CD4-positive, alpha-beta T cell treated with Interleukin-2 at 100 ng/mL for 4 hours (primary cell): Measurements from ENCODE around the gene TUBB4B.
"Not testable (repeated sequence)": the region's sequence is repeated elsewhere in the genome, so short reads cannot be mapped to it uniquely, and the experiment has no call there.

ENCODE experiments used
- DNase-seq: peaks from one replicate; pipeline ENCODE4 v3.0.0-alpha.2; 2020; ENCODE audit warnings: low spot score

The TUBB4B gene

DNA sequence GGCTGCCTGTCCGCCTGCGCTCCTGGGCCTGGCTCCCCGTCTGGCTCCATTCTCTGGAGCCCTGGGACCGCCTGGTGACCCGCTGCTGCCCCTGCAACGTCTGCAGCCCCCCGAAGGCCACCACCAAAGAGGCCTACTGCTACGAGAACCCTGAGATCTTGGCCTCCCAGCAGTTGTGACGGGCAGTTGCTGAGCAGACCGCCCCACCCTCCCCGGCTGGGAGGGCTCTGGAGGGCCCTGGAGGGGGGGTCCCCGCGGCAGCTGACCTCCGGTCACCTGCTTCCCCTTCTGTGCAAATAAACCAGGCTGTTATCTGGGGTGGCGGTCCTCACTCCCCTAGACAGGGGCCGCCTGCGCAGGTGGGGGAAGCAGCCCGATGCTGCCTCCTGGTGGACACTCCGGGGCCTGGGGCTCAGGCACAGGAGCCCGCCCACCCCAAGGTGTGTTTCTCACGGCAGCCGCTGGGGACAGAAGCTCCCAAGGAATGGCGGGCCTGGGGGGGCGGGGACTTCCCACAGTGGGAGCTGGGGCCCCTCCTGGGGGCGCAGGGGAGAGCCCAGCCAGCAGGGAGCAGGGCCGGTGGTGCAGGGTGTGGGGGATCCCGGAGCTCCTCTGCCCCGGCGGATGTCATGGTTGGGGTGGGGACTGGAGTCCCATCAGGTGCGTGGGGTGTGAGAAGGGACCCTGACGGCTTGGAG lies 4.7 kb upstream of the TUBB4B start:
- DNase-seq, result peak; percentile 89

DNA sequence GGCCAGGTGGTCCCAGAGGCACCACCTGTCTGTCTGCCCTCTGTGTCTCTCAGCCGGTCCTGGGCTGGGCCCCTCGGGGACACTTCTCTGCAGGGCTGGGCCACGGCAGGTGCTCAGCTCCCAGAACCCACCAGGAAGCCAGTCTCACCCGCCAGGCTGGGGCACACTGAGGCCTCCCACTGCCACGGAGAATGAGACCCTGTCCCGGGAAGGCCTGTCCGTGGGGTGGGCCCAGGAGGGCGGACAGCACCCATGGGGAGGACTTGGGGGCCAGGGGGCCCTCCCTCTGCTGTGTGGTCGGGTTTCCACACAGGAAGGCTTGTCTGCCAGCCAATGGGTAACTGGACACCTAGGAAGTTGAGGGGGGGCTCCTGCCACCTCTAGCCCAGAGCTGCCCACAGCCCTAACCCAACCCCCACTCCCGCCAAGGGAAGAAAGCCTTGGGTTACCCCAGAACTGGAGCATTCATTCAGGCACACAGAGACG lies 4.1 kb upstream of the TUBB4B start:
- DNase-seq, result no peak

DNA sequence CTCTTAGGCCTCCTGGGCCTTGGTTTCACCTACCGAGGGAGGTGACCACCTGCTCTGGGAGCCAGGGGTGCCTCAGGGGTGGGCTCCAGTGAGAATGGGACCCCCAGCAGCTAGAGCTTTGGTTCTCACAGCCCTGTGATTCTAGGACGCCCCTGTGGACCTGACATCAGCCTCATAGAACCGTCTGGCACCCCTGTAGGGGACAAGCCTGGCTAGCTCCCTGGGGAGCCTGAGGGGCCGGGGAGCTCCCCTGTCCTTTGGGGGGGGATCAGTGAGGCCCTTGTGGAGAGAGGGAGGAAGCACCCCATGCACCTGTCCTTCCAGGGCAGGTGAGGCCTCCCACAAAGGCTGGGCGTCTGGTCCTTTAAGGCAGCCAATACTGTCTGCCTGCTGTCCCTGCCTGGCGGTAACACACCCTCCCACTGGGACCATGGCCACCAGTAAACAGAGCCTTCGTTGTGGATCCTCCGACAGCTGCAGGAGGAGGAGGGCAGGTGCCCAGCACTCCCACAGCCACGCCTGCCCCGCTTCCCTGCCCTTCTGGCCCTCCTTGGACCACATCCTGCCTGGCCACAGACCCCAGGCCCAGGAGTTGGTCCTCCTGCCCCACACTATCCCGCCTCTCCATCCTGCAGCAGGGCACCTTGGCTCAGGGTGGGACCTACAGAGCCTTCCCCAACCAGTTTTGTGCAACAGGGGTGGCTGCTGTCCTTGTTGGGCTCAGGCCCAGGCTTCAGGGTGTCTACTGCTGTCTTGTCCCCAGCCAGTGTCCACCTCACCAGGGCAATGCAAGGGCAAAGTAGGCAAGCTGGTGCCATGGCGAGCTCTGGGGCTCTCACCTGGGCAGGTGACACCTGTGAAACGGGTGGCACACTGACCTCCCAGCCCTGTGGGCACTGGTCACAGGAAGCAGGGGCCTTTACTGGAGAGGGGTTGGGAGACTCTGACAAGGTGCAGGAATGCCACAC lies 3.0 kb upstream of the TUBB4B start:
- no peak for DNase-seq

DNA sequence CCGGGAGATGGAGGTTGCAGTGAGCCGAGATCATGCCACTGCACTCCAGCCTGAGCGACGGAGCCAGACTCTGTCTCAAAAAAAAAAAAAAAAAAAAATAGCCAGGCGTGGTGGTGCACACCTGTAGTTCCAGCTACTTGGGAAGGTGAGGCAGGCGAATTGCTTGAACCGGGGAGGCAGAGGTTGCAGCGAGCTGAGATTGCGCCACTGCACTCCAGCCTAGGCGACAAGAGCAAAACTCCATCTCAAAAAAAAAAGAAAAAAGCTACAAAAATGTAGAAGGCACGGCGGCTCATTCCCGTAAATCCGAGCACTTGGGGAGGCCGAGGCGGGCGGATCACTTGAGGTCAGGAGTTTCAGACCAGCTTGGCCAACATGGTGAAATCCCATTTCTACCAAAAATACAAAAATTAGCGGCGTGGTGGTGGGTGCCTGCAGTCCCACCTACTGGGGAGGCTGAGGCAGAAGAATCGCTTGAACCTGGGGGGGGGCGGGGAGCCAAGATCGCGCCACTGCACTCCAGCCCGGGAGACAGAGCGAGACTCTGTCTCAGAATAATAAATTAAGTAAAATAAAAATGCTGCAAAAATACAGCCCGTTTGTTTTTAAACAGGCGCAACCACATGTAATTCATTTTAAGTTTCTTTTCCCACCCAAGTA lies 1.4 kb upstream of the TUBB4B start:
- not testable (repeated sequence) for DNase-seq

DNA sequence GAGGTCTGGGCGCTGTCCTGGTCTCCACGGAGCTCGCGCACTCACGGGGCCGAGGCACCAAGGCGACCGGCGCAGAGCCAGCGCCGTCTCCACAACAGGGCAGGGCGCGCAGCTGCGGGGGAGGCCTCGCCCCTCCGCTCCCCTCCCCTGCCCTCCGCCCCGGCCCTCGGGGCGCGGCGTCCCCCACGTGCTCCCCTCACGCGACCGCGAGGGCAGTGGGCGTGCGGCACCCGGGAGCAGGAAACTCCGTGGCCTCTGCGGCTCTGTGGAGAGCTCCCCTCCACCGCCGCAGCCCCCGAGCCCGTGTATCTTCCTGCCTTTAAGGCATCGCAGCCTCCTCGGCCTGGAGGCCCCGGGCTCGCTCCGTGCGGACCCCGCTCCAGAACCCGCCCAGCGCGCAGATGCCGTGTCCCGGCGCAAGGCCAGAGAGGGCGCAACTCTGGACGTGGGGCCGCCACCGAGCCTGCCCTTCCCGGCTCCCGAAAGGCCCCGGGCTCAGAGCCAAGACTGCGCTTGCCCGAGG lies 708 bp upstream of the TUBB4B start:
- peak; percentile 66 for DNase-seq

DNA sequence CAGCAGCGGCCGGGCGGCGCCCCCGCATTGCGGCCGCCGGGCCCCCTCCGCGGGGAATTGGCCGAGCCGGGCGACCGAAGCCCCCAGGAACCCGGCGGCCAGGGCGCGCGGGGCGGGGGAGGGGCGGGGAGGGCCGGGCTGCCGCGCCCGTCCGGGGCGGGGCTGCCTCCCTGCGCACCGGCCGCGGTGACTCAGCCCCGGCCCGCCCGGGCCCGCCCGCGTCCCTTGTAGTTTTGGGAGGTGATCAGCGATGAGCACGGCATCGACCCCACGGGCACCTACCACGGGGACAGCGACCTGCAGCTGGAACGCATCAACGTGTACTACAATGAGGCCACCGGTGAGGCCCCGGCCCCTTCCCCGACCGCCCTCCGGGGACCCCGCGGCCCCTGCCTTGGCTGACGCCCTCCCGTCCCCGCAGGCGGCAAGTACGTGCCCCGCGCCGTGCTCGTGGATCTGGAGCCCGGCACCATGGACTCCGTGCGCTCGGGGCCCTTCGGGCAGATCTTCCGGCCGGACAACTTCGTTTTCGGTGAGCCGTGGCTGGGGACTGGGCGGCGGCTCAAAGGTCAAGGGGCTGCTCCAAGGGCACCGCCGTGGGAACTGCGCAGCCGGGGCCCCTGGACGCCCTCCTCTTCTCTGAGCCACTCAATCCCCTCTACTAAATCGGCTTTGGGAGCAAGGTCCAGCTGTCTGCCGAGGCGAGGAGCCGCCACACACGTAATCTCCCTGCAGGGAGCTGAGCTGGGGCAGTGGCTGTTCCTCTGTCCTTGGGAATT lies 592 bp downstream of the TUBB4B start:
- peak; percentile 77 for DNase-seq

DNA sequence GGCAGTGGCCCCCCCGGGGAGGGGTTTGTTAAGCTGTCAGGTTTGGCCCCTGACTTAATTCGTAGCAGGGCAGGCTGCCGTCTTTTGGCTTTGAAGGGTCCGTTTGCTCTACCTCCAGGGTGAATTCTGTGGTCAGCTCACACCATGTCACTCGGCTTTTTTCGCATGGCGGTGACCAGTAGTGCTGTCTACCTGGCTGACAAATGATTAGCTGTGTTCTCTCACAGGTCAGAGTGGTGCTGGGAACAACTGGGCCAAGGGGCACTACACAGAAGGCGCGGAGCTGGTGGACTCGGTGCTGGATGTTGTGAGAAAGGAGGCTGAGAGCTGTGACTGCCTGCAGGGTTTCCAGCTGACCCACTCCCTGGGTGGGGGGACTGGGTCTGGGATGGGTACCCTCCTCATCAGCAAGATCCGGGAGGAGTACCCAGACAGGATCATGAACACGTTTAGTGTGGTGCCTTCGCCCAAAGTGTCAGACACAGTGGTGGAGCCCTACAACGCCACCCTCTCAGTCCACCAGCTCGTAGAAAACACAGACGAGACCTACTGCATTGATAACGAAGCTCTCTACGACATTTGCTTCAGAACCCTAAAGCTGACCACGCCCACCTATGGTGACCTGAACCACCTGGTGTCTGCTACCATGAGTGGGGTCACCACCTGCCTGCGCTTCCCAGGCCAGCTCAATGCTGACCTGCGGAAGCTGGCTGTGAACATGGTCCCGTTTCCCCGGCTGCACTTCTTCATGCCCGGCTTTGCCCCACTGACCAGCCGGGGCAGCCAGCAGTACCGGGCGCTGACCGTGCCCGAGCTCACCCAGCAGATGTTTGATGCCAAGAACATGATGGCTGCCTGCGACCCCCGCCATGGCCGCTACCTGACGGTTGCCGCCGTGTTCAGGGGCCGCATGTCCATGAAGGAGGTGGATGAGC lies 1.4 kb downstream of the TUBB4B start:
- no peak for DNase-seq

DNA sequence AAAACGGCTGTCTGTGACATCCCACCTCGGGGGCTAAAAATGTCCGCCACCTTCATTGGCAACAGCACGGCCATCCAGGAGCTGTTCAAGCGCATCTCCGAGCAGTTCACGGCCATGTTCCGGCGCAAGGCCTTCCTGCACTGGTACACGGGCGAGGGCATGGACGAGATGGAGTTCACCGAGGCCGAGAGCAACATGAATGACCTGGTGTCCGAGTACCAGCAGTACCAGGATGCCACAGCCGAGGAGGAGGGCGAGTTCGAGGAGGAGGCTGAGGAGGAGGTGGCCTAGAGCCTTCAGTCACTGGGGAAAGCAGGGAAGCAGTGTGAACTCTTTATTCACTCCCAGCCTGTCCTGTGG lies 2.2 kb downstream of the TUBB4B start:
- not testable (repeated sequence) for DNase-seq

DNA sequence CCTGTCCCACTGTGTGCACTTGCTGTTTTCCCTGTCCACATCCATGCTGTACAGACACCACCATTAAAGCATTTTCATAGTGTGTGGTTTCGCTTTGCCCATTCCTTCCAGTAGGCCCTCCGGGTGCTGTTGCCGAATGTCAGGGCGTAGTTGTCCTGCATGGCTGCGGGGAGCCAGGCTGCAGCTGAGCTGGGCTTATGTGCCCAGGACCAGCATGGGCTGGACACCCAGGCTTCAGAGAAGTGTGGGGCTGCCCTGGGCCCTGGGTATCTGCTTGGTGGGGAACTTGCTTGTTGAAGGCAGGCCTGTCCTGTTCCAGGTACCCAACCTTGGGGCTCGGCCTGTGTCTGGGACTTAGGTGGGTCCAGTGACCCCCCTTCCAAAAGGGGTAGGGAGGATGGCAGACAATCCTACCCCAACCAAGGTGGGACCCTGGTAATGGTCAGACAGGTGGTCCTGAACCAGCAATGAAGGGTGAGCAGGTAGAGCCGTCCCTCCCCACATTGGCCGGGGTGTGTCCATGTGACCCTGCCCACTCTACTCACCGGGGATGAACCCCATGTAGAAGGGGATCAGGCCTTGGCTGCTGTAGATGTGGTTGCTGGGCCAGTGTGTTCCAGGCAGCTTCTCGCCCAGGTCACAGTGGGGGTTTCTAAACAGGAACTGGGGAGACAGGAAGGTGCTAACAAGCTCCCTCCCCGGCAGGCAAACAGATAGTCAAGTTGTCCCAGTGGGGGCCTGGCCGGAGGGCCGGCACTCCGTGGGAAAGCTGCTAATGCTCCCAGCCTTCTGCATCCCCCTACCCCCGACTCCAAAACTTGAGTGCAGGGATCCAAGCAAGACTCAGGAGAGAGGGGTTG lies 2.8 kb downstream of the TUBB4B start:
- no peak for DNase-seq

DNA sequence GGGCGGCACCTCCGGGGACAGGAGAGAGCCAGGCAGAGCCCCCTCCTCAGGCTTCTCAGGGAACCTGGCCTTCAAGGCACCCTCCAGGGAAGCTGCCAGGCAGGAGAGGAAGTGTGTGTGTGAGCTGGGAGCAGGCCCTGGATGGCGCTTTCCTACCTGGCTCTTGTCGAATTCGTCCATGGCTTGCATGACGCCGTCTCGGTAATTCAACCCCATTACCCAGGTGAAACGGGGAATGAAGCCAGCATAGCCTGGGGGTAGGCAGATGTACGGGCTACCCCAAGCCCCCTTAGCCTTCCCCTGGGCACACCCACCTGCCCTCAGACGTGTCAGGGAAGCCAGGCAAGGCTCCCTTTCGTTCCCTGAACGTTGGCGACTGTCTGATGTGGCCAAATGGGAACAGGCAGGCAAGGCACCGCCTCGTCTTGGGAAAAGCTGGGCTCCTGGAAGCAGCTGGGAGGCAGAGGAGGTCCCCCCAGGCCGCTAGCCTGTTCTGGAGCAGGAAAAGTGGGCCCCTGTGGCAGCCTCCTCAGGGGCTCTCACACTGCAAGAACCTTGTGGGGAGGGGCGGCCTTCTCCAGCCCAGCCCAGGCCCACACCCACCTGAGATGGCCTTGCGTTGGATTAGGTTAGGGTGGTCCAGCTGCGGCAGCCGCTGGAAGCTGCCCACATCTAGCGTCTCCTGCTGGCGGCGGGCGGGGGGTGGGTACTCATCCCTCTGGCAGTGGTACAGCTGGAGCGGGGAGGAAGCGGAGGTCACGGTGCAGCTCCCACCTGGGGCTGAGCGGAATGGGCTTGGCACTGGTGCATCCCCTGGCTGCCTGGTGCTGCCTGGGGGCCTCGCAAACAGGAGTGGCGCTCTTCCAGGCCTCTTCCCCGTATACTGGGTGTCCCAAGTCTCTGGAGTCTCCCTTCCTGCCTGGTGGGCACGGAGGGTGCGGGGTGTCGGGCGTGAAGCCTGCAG lies 3.7 kb downstream of the TUBB4B start:
- no peak for DNase-seq

DNA sequence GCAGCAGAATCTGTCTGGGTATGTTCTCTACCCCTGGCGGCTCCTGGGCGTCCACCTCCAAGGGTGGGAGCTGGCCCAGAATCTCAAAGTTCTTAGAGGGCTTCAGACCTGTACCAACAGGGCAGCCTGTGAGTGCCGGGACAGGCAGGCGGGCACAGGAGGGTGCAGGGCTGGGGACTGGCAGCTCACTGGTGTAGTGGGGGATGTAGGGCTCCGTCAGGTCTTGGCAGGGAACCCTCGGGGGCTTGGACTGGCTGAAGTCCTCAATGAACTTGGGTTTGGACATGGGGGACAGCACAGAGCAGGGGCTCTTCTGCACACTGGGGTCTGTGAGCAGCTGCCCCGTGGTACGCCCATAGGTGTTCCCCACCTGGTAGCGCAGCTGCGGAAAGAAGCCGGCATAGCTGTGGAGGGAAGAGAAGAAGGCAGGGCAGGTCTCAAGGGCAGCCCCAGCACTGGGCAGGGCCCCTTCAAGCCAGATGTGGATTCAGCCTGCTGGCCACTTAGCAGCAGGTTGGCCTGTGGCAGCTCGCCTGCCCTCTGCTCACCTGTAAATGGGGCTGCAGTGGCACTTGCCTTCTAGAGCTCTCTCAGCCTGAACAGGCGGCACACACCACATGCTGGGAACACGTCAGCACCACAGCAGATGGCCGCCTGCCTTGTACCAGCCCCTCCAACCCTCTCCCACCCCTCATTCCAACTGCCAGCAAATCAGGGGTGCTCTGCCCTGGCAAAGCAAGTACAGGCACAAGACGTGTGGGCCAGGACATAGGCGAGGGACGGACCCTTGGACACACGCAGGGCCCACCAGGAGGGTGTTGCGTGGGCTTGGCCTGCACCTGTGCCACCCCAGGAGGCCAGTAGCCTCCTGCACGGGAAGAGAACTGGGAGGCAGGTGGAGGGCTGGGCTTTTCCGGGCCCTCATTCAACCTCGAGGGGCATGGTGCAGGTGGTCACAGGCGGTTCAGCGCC lies 4.6 kb downstream of the TUBB4B start:
- DNase-seq, result no peak

DNA sequence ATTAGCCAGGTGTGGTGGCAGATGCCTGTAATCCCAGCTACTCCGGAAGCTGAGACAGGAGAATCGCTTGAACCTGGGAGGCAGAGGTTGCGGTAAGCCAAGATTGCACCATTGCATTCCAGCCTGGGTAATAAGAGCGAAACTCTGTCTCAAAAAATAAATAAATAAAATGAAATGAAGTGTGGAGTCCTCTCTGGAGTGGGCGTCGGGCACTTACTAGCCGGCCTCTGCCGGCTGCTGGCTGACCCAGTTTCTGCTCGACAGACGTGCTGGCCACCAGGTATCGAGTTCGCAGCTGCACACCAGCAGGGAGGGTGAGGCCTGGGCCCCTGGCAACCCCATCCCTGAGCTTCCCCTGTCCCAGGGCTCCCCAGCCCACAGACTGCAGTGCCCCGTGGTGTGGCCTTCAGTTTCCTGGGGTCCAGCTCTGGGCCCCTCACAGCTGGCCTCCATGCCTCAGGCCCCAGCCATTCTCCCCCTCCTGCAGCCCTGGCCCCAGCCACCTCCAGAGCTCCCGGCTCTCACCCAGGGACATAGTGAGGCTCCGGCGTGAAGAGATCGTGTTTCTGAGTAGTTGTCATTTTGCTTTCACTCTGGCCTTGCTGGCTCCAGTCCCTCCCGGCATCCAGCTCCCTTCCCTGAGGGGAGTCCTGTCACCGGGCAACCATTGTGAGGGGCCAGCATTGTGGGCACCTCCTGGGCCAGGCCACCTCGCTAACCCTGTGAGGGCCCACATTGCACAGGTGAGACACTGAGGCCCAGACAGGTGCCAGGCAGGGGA lies 6.2 kb downstream of the TUBB4B start:
- DNase-seq, result no peak

DNA sequence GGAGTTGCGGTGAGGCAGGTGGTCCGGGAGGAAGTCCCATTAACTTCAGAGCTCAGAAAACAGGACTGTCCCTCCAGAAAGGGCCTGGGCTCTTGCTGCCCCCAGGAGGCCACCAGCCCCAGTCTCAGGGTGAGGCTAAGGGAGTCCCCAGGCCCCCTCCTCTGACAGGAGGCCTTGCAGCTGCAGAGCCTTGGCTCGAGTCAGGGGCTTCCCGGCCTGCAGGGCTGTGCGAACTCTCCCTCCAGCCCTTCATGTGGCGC lies 6.8 kb downstream of the TUBB4B start:
- no peak for DNase-seq

DNA sequence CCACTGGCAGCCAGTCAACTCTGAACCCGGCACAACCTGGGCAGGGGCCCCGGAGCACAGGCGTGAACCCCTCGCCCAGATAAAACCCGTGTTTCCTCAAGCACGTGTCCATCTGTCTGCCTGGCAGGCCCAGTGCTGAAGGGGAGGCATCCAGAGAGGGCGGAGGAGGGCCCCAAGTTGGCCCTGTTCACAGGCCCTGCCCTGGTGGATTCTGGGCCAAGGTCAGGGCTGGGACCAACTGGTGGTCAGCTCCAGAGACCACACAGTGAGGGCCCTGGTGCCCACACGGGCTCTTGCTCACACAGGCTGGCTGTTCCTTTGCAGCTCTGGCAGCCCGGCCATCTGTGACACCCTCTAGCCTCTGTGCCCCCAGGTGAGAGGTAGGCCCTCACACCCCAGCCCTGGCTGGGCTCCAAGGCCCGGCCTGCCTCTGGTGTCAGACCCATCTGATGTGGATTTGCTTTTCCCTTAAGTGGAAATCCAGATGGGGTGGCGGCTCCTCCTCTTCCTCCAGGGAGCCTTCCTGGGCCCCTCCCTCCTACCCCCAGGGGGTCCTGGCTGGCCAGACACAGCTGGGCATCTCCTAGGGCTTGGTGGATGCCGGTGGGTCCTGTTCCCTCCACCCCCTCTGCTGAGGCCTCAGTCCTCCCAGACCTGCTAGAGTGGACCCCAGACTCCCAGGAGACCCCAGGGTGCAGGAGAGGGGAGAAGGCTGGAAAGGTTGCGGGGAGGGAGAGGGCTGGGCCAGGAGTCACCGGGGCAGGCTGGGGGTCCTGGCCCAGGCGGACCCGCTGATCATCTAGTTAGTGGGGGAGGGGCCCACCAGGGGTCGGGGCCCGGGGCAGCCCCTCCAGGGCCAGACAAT lies 9.5 kb downstream of the TUBB4B start:
- DNase-seq, result no peak

DNA sequence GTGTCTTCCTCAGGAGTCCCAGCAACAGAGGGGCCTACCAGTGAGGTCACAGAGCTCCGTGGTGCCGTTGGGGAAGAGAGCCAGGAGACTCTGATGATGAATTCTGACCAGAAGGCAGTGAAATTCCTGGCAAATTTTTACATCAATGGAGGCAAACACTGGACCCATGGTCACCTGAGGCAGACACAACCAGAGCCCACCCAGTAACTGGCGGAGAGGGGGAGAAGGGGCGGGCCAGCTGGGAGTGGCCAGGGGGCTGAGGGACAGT lies 10.0 kb downstream of the TUBB4B start, which contains the start of gene STPG3:
Gene STPG3, plus strand, starts transcription at position 93 of the 268 bp plus-strand sequence. Its CDS starts 1 bp downstream, at position 94.
- DNase-seq, result no peak
